ENCODE results near the gene THRA.
A peak's percentile ranks its signal among the peaks of the same experiment; 100 is the strongest.

The THRA gene

DNA sequence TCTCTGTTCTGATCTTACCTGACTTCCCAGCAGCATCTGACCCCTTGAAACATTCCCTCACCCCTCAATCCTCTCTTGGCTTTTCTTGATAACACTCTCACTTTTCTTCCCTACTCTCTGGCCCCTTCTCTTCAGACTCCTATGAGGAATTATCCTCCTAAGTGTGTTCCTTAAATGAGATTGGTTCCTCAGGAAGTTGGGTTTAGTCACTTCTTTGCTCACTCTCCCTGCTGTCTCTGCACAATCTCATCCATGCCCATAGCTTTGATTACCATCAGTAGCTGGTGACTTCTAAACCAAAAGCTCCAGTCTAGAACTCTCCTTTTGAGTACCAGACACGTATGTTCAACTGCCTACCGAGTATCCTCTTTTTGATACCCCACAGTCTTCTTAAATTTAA is 21.6 kb upstream of the THRA start:
- no peaks in the 10 kb centered on the region for H3K9me3 ChIP-seq (ENCODE audit: severe bottlenecking)
- DNase-seq: no peak
- H3K4me3 ChIP-seq (ENCODE audit: low read depth, low read length): no peak overlapping the region
- TF ChIP-seq, protein P1, sequence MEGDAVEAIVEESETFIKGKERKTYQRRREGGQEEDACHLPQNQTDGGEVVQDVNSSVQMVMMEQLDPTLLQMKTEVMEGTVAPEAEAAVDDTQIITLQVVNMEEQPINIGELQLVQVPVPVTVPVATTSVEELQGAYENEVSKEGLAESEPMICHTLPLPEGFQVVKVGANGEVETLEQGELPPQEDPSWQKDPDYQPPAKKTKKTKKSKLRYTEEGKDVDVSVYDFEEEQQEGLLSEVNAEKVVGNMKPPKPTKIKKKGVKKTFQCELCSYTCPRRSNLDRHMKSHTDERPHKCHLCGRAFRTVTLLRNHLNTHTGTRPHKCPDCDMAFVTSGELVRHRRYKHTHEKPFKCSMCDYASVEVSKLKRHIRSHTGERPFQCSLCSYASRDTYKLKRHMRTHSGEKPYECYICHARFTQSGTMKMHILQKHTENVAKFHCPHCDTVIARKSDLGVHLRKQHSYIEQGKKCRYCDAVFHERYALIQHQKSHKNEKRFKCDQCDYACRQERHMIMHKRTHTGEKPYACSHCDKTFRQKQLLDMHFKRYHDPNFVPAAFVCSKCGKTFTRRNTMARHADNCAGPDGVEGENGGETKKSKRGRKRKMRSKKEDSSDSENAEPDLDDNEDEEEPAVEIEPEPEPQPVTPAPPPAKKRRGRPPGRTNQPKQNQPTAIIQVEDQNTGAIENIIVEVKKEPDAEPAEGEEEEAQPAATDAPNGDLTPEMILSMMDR (IDR thresholded peaks at IDR 0.05; ENCODE audit: low read depth, low read length): no peak
- H3K27ac ChIP-seq: no peak overlapping the region
- H3K27me3 ChIP-seq (ENCODE audit: insufficient read depth, low read depth, severe bottlenecking): no peaks in the 10 kb centered on the region
- H3K36me3 ChIP-seq: peaks cover 49% of the 10 kb centered on the region

DNA sequence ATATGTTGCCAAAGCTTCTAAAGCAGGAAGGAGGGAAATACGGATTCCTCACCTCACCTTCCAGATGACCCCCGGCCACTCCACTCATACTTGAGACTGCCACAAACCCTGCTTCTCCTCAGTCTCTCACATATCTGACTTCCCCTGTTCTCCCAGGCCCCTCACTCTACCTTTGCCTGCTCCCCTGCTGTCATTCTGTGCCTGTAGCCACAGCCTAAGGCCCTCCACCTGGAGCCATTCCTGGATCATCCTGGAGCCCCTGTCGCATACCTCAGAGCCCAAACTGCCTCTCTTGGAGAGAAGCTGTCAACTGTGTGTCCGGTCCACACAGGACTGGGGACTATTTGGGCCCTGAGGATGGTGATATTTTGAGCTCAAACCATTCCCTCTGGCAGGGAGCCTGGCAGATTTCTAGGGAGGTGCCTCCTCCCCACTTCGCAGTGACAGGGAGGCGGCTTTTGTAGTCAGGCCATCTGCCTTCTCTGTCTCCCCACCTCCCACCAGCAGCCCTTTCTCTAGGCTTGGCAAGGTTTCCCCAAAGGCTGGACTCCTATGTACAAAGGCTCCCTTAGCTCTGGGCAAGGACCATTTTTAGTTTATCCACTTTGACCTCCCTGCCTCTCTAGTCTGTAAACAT is 6.3 kb upstream of the THRA start:
- no peak overlapping the region for H3K4me3 ChIP-seq (ENCODE audit: low read depth, low read length)
- DNase-seq: no peak
- TF ChIP-seq, protein P1 (IDR thresholded peaks at IDR 0.05; ENCODE audit: low read depth, low read length): no peak
- H3K27me3 ChIP-seq (ENCODE audit: insufficient read depth, low read depth, severe bottlenecking): no peaks in the 10 kb centered on the region
- H3K27ac ChIP-seq: peak overlapping the region; percentile 18; the same call in 1 of the 2 replicates
- no peaks in the 10 kb centered on the region for H3K9me3 ChIP-seq (ENCODE audit: severe bottlenecking)
- H3K36me3 ChIP-seq: peaks cover 20% of the 10 kb centered on the region

DNA sequence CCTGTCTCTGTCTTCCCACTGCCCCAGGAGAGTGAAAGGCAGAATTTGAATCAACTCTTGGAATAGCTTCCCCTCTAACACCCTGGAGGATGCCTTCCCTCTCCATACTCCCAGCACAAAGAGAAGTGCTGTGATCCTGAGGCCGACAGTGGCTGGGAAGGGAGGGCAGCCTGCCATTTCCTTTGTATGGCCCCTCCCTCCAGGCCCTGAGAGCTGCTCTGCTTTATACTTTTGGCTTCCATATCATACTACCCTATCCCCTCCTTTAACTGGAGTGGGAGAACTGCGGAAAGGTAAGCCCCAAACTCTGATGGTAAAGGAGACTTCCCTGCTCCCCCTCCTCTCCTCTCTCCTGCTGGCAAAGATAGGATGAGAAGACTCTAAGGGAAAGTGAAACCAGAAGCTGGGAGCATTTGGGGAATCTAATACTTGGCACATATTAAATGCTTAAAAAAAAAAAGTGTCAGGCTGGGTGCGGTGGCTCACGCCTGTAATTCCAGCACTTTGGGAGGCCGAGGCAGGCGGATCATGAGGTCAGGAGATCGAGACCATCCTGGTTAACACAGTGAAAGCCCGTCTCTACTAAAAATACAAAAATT is 4.5 kb upstream of the THRA start:
- no peaks in the 10 kb centered on the region for H3K9me3 ChIP-seq (ENCODE audit: severe bottlenecking)
- TF ChIP-seq, protein P1 (IDR thresholded peaks at IDR 0.05; ENCODE audit: low read depth, low read length): no peak

DNA sequence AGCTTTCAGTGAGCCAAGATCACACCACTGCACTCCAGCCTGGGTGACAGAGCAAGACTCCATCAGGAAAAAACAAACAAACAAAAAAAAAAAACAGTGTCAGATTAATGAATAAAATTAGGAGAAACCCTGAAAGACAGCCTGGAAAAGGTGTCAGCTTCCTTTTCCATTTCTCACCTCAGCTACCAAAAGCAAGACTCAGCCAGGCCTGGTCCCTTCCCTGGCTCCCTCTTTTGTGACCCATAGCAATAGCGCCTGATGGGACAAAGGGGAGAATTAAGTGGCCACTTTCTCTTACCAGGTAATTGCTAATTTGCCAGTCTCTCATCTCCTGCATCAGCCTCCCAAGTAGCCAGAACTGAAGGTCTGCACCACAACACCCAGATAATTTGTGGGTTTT is 3.9 kb upstream of the THRA start:
- Histone ChIP-seq H3K27me3 (ENCODE audit: insufficient read depth, low read depth, severe bottlenecking) (no peaks in the 10 kb centered on the region), H3K36me3 (no peaks in the 10 kb centered on the region; the same call in 1 of the 2 replicates), H3K9me3 (ENCODE audit: severe bottlenecking) (no peaks in the 10 kb centered on the region), H3K27ac (no peak overlapping the region), H3K4me3 (ENCODE audit: low read depth, low read length) (no peak overlapping the region)
- TF ChIP-seq, protein P1 (IDR thresholded peaks at IDR 0.05; ENCODE audit: low read depth, low read length): no peak
- DNase-seq: no peak

More for the DNA sequence above, 4.5 kb upstream of the THRA start:
- peaks cover 2% of the 10 kb centered on the region for H3K36me3 ChIP-seq
- H3K27ac ChIP-seq: no peak overlapping the region
- DNase-seq: no peak
- no peaks in the 10 kb centered on the region for H3K27me3 ChIP-seq (ENCODE audit: insufficient read depth, low read depth, severe bottlenecking)
- H3K4me3 ChIP-seq (ENCODE audit: low read depth, low read length): no peak overlapping the region

DNA sequence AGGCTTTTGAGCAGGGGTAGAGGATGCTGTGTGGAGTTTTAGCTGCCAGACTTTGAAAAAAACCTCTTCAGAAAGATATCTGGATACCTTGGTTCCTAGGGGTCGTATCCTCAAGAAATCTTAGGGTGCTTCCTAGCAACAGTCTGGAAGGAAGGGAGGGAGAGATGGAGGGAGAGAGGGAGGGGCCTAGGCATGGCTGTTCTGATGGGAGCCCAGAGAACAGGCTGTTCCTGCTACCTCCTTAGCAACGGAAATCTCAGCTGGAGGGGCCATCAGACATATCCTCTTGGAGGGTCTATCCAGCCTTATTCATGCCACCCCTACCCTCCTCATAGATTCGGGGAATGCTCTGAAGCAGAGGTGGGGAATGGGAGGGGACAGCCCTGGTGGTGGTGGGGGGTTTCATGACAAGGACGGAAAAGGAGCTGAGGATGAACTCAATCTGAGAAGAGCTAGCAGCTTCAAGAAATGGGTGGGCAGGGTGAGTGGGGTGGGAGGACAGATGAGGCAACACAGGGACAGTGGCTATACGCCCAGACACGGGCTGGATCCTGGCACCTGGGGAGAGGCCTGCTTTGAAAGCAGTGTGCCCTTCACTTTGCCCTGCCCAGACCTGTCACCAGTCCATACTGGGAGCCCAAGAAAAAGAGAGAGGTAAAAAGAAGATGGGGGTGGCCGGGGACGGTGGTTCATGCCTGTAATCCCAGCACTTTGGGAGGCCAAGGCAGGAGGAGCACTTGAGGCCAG is 2.9 kb upstream of the THRA start:
- DNase-seq: no peak

More for the DNA sequence above, 2.9 kb upstream of the THRA start:
- Histone ChIP-seq H3K27me3 (ENCODE audit: insufficient read depth, low read depth, severe bottlenecking) (no peaks in the 10 kb centered on the region), H3K27ac (no peak overlapping the region), H3K4me3 (ENCODE audit: low read depth, low read length) (no peak overlapping the region), H3K36me3 (no peaks in the 10 kb centered on the region; the same call in 1 of the 2 replicates), H3K9me3 (ENCODE audit: severe bottlenecking) (no peaks in the 10 kb centered on the region)
- TF ChIP-seq, protein P1 (IDR thresholded peaks at IDR 0.05; ENCODE audit: low read depth, low read length): no peak

Data from WERI-Rb-1 (cell line).